Subcutaneous adipose tissue (tissue), 4 donors: ENCODE measurements around the gene TRAT1. TPM values are rescaled to one million over a fixed set of nuclear protein-coding genes. Genes with fewer than 3 reads are reported as not detected.

Source experiments
- total RNA-seq, 4 donors: library from RNA; depleted of rRNA; stranded (reverse); fragments of >200 nt; gene quantifications; one replicate each; pipeline ENCODE4 v1.1.0, GENCODE V29; 2016
- TF ChIP-seq, protein P1 (sequence below): fragments of 450-650 bp; IDR thresholded peaks from one replicate; pipeline ENCODE4 v1.5.1; 2016; ENCODE audit warnings: low read depth, mild to moderate bottlenecking, control low read depth, antibody characterized with exemption, moderate library complexity

Gene TRAT1
- total RNA-seq, 4 donors from 2014 or later = 0.66 to 2.0 (median 1.5) TPM; not detected in 1

DNA sequence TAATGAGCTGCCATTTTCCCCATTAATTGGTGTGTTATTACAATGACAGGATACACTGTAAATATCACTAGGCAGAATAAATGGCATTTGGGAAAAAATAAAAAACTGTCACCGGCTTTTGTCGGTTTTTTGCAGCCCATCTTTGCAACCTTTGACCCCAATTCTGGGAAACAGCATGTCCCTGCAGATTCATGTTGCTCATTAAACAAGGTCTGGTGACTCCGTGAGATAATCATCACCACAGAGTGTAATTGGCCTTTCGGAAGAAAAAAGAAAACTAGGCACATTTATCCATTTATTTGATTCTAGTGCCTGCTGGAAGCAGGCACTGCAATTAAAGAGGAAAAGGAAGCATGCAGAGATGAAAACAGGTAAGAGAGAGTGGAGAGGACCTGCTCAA, 64.5 kb downstream of the TRAT1 start:
- TF ChIP-seq, protein P1, sequence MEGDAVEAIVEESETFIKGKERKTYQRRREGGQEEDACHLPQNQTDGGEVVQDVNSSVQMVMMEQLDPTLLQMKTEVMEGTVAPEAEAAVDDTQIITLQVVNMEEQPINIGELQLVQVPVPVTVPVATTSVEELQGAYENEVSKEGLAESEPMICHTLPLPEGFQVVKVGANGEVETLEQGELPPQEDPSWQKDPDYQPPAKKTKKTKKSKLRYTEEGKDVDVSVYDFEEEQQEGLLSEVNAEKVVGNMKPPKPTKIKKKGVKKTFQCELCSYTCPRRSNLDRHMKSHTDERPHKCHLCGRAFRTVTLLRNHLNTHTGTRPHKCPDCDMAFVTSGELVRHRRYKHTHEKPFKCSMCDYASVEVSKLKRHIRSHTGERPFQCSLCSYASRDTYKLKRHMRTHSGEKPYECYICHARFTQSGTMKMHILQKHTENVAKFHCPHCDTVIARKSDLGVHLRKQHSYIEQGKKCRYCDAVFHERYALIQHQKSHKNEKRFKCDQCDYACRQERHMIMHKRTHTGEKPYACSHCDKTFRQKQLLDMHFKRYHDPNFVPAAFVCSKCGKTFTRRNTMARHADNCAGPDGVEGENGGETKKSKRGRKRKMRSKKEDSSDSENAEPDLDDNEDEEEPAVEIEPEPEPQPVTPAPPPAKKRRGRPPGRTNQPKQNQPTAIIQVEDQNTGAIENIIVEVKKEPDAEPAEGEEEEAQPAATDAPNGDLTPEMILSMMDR = no peak

- TF ChIP-seq, protein P1 = no peak
Observed at GRCh38 chr3:108887777-108888176, 65.2 kb downstream of the TRAT1 start.

DNA sequence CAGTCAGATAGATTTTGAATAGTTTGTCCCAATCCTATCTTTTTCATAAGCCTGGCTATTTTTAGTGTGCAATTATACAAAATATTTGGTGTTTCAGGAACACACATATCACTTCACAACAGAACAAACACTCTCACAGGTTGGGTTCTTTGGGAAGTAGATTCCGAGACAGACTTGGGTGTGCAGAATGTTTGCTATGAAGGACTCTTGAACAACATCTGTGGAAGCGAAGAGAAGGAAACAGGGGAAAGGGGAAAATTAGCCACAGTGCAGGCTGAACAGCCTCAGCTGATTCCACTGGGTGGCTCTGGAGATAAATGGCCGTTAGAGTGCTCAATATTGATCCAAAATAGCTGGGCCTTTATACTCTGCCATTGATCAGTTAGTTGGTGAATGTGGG, 69.2 kb downstream of the TRAT1 start:
- TF ChIP-seq, protein P1 = no peak

GRCh38 chr3:108894981-108895380, 72.4 kb downstream of the TRAT1 start:
- TF ChIP-seq, protein P1 = no peak

GRCh38 chr3:108897883-108898282, 75.3 kb downstream of the TRAT1 start:
- TF ChIP-seq, protein P1 = no peak

- TF ChIP-seq, protein P1 = no peak
Observed at GRCh38 chr3:108899530-108899929, 76.9 kb downstream of the TRAT1 start.

Other genes with a start within 250 kb of the TRAT1 start
- 1 to 10 TPM; 2.9 to 8.8 (median 8.1) TPM for gene CIP2A, start 233.3 kb upstream of the TRAT1 start, total RNA-seq
- gene DZIP3, start 233.1 kb upstream of the TRAT1 start, total RNA-seq = 1 to 10 TPM; 6.2 to 9.5 (median 8.6) TPM
- not detected for gene RETNLB, start 65.4 kb upstream of the TRAT1 start, total RNA-seq
- not detected for gene GUCA1C, start 131.1 kb downstream of the TRAT1 start, total RNA-seq